Loucy (cell line): ENCODE data around the gene CACNA2D3.

Experiments used
- H2AFZ ChIP-seq: fragments of 200-600 bp; sonication (generic); 2 replicates; pipeline ENCODE4 v1.6.0; 2016; ENCODE audit warnings: antibody characterized with exemption, mild to moderate bottlenecking, low read length, moderate library complexity
- H3F3A ChIP-seq: fragments of 200-600 bp; 2 replicates; pipeline ENCODE4 v1.6.0; 2016; ENCODE audit warnings: antibody characterized with exemption, low read depth, mild to moderate bottlenecking
- H3K27me3 ChIP-seq: fragments of 200-600 bp; sonication (generic); 2 replicates; pipeline ENCODE4 v1.6.1; 2014; ENCODE audit warnings: low read length, mild to moderate bottlenecking; ENCODE audit not compliant: insufficient read depth, poor library complexity, severe bottlenecking
- H3K36me3 ChIP-seq: fragments of 200-600 bp; sonication (generic); 2 replicates; pipeline ENCODE4 v1.6.1; 2016; ENCODE audit warnings: low read length; ENCODE audit not compliant: insufficient read depth
- H3K4me1 ChIP-seq: fragments of 200-600 bp; sonication (generic); 2 replicates; pipeline ENCODE4 v1.5.1; 2014; ENCODE audit warnings: low read length, mild to moderate bottlenecking; ENCODE audit not compliant: insufficient read depth, poor library complexity, severe bottlenecking
- H3K4me2 ChIP-seq: fragments of 200-600 bp; sonication (generic); 2 replicates; pipeline ENCODE4 v1.6.0; 2014; ENCODE audit warnings: antibody characterized with exemption, low read length, low read depth, mild to moderate bottlenecking; ENCODE audit not compliant: poor library complexity, severe bottlenecking
- H3K4me3 ChIP-seq: fragments of 200-600 bp; sonication (generic); 2 replicates; pipeline ENCODE4 v1.5.1; 2014; ENCODE audit warnings: low read length, mild to moderate bottlenecking, mixed read lengths; ENCODE audit not compliant: poor library complexity, severe bottlenecking
- H3K79me2 ChIP-seq: fragments of 200-600 bp; sonication (generic); 2 replicates; pipeline ENCODE4 v1.6.1; 2014; ENCODE audit warnings: low read length; ENCODE audit not compliant: insufficient read depth
- H3K9ac ChIP-seq: fragments of 200-600 bp; sonication (generic); 2 replicates; pipeline ENCODE4 v1.6.0; 2014; ENCODE audit warnings: mild to moderate bottlenecking, low read depth, low read length, moderate library complexity; ENCODE audit not compliant: poor library complexity, severe bottlenecking
- H3K9me2 ChIP-seq: fragments of 200-600 bp; sonication (generic); replicated peaks from 2 replicates; pipeline ENCODE4 v1.6.1; 2016; ENCODE audit warnings: low read depth, low read length, mixed read lengths
- H3K9me3 ChIP-seq: fragments of 200-600 bp; sonication (generic); 2 replicates; pipeline ENCODE4 v1.6.1; 2014; ENCODE audit warnings: mild to moderate bottlenecking, antibody characterized with exemption, low read length, low read depth; ENCODE audit not compliant: insufficient read depth
- H4K20me1 ChIP-seq: fragments of 200-600 bp; sonication (generic); 2 replicates; pipeline ENCODE4 v1.6.0; 2014; ENCODE audit warnings: antibody characterized with exemption, low read length, mild to moderate bottlenecking; ENCODE audit not compliant: insufficient read depth, poor library complexity, severe bottlenecking
- CTCF ChIP-seq: fragments of 200-600 bp; sonication (generic); conservative IDR thresholded peaks from 2 replicates; pipeline ENCODE4 v1.5.1; 2014; ENCODE audit warnings: mild to moderate bottlenecking, antibody characterized with exemption, low read length
- EZH2phosphoT487 ChIP-seq: fragments of 200-600 bp; IDR thresholded peaks from 2 replicates; pipeline ENCODE4 v1.6.1; 2018; ENCODE audit warnings: antibody characterized with exemption, mild to moderate bottlenecking, moderate library complexity, borderline replicate concordance

Gene CACNA2D3

DNA sequence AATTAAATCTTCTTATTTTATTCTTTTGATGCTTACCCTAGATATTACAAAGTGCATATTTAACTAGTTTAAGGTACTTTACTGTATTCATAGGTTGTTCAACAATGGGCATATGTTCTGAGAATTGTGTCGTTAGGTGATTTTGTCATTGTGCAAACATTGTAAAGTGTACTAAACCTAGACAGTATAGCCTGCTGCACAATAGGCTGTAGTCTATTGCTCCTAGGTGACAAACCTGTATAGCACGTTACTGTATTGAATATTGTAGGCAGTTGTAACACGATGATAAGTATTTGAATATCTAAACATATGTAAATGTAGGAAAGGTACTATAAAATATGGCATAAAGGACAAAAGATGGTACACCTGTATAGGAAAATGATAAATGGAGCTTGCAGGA is 100.7 kb downstream of the CACNA2D3 start:
- no peaks in the 10 kb centered on the region for H4K20me1 ChIP-seq
- H3F3A ChIP-seq, result no peaks in the 10 kb centered on the region
- H3K27me3 ChIP-seq, result no peaks in the 10 kb centered on the region
- H3K9me3 ChIP-seq, result no peaks in the 10 kb centered on the region
- no peak overlapping the region for H2AFZ ChIP-seq
- no peak for TF ChIP-seq CTCF
- TF ChIP-seq EZH2phosphoT487, result no peak
- no peaks in the 10 kb centered on the region for H3K36me3 ChIP-seq
- no peak overlapping the region for H3K4me2 ChIP-seq
- no peaks in the 10 kb centered on the region for H3K4me1 ChIP-seq
- H3K79me2 ChIP-seq, result no peaks in the 10 kb centered on the region
- no peak overlapping the region for H3K4me3 ChIP-seq
- H3K9ac ChIP-seq, result no peak overlapping the region
- no peaks in the 10 kb centered on the region for H3K9me2 ChIP-seq

DNA sequence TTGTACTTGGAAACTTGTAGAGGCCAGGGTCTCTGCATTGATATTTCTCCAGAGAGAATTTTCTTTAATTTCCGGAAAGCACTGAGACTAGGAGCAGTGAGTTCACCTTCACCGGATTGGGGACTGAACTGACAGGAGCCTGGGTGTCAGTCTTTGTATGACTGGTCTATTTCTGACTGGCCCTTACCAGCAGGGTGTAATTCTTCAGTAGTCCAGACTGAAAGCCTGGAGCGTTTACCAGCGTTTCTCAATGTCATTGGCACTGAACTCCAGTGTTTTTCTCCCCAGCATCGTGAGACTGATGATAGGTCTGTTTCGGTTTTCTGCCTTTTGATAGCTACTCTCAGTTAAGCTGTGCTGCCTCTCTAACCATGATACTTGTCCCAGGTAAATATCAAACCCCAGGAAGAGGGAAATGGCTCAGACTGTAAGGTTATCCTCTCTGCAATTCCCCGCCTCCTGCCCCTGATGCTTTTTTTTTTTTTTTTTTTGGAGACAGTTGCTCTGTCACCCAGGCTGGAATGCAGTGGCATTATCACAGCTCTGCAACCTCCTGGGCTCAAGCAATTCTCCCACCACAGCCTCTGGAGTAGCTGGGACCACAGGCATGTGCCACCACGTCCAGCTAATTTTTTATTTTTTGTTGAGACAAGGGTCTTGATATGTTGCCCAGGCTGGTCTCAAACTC is 103.6 kb downstream of the CACNA2D3 start:
- Histone ChIP-seq H3K4me1 (no peaks in the 10 kb centered on the region), H4K20me1 (no peaks in the 10 kb centered on the region), H2AFZ (no peak overlapping the region), H3K9me2 (no peaks in the 10 kb centered on the region), H3K79me2 (no peaks in the 10 kb centered on the region), H3K9me3 (no peaks in the 10 kb centered on the region), H3K9ac (no peak overlapping the region), H3K4me3 (no peak overlapping the region), H3F3A (no peaks in the 10 kb centered on the region), H3K27me3 (no peaks in the 10 kb centered on the region), H3K4me2 (no peak overlapping the region), H3K36me3 (no peaks in the 10 kb centered on the region)
- TF ChIP-seq CTCF (no peak), EZH2phosphoT487 (no peak)

DNA sequence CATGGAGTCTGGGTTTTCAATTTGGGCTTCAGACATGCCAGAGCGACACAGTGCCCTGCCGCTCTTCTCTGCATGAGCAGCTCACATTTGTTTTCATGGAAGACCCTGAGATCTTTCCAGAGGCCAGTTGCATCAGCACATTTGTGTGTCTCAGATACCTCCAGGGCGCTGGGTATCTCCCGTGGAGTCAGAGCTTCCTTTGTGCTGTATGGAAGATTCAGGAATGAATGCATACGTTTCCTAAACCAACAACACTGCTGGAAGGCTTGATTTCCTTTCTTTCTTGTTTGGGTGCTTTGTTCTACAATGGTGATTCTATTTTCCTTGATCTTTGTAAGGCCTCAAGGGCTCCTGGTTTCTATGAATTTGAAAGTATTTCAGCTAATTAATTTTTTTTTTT is 106.5 kb downstream of the CACNA2D3 start:
- Histone ChIP-seq H3K36me3 (no peaks in the 10 kb centered on the region), H3F3A (no peaks in the 10 kb centered on the region), H3K9ac (no peak overlapping the region), H4K20me1 (no peaks in the 10 kb centered on the region), H3K79me2 (no peaks in the 10 kb centered on the region), H3K27me3 (no peaks in the 10 kb centered on the region), H3K4me2 (no peak overlapping the region), H3K9me2 (no peaks in the 10 kb centered on the region), H3K9me3 (no peaks in the 10 kb centered on the region), H2AFZ (no peak overlapping the region), H3K4me1 (no peaks in the 10 kb centered on the region), H3K4me3 (no peak overlapping the region)
- no peak for TF ChIP-seq CTCF
- TF ChIP-seq EZH2phosphoT487, result no peak
